GM19468 (cell line): ENCODE data around the gene CEP70.
"Not testable (repeated sequence)": the region's sequence is repeated elsewhere in the genome, so short reads cannot be mapped to it uniquely, and the experiment has no call there.

Source experiments
- ATAC-seq: cut with Tn5 transposase; IDR thresholded peaks from one replicate; pipeline ENCODE4 v1.9.1; 2021; ENCODE audit warnings: mild to moderate bottlenecking, moderate library complexity, moderate number of reproducible peaks; ENCODE audit not compliant: unreplicated experiment; ENCODE audit errors: extremely low read depth

CEP70 gene

DNA sequence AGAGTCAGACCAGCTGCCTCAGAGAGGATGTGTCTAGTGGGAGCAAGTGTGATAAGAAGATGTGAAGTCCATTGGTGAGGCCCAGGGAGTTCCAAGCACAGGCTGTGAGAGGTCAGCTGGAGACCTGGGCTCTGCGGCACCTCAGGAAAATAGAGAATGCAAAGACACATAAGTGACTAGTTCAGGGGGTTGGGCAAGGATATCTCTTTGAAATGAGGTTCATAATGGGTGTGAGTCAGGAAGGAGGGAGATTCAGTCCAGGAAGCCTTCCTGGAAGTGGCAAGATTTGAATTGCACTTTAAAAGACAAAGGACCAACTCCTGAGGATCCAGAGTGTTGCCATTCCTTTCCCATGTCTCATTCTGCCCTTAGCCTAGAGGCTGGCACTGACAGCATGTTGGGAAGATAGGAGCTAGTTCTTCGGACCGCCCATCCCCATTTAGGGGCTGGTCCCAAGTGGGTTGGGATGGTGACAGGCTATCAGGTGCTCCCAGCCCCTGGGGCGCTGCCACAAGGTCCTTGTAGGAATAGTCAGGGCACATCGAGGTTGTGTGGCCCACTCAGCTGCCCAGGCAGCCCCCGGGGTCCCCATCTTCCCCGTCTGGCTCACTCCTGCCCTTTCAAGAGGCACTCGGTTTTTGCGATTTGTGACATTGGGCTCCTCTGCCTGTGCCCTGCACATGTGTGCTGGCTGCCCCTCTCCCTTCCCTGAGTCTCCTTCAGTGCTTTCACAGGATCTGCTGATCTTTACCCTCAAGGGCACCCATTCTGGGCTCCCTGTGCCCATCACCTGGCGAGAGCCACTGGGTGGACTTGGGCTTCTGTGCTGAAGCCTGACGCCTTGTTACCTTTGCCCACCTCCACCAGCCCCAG is 136.0 kb downstream of the CEP70 start:
- no peak for ATAC-seq

DNA sequence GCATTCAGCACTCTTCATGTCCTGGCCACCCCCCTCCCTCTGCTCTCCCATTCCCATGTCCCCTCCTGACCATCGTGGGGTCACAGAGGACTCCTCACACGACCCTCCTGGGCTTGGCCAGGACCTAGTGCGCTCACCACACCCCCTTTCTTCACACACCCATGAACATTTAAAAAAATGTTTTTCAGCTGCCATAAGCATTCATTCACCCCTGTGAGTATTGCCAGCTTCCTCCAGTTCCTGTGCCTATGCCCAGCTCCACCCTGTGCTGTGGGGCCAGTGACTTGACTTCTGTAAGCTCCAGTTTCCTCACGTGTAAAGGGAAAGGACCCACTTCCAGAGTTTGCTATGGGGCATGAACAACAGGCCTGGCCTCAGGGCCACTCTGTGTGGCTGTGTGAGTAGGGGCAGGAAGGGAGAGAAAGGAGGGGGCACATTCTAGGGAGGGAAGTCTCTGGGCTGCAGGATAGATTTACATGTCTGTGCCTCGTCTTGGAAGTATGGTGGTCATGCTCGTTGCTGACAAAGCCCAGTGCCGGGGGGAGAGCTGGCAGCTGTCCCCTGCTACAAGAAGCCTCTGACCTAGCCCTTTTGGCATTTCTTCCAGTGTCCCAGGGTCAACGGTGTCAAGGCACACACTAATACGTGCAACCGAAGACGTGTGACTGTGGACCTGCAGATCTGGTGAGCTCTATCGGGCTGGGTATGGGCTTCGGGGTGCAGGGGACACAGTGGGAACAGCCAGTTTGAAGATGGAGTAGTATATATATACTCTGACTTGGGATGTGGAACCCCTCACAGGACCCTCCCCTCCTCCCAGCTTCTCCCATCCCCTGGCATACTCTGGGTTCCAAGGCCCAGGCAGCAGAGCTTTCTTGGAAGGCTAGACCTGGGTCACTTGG is 136.8 kb downstream of the CEP70 start:
- ATAC-seq = no peak

DNA sequence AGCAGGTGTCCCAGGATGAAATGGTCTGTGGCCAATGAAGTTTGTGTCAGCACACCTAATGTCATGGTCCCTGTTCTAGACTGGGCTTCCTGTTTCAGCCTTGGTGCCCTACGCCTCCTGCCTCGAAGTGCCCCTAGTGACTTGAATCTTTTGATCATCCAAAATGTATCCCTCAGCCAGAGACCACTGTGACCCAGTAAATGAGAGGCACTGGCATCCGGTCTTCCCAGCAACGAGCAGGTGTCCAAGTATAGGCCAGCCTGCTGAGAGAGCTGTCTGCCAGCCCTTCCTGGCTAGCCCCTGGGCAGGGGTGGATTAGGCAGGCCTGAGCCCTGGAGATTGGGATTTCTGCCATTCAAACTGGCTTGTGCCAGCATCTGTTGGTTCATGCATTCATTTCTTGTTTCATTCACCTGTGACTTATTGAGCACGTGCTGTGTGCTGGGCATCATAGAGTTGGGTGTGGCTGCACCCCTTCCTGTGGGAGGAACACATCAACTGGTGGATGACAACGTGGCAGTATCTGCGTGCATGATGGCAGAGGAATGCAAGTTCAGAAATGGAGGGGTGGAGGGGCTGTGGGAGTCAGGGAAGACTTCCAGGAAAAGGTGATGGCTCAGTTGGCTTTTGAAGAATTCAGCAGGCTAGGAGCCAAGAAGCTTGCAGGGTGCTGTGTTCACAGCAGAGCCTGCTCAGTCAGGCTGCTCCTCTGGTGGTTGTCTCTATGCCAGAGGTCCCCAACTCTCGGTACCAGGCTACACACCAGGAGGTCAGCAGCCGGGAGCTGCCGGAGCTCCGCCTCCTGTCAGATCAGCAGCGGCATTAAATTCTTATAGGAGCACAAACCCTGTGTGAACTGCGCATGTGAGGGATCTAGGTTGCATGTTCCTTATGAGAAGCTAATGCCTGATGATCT is 138.0 kb downstream of the CEP70 start:
- ATAC-seq = no peak

DNA sequence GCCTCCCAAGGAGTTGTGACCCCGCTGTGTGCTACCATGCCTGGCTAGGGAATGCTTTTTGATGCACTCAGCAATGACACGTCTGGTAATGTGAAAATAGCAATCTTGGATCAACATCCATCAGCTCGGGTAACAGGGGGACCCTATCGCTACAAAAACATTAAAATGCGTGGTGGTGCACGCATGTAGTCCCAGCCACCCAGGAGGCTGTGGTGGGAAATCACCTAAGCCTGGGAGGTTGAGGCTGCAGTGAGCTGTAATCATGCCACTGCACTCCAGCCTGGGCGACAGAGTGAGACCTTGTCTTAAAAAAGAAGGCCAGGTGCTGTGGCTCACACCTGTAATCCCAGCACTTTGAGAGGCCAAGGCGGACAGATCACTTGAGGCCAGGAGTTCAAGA is 140.1 kb downstream of the CEP70 start:
- ATAC-seq = not testable (repeated sequence)

DNA sequence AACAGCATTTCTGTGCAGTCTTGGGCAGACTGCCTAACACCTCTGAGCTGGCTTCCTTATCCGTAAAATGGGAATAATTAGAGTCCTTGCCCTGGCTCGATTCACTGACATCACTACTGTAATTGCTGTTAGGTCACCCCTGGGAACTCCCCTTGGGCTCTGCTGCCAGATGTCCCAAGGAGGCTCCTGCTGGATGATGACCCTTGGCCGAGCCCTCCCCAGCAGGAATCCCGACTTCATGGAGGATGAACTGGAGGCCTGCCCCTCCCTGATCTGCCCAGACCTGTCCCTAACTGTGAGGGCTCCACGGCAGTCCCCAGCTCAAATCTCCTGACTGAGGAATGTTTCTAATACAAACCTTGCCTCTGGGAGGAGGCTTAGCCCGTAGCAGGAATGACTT is 141.6 kb downstream of the CEP70 start:
- no peak for ATAC-seq

DNA sequence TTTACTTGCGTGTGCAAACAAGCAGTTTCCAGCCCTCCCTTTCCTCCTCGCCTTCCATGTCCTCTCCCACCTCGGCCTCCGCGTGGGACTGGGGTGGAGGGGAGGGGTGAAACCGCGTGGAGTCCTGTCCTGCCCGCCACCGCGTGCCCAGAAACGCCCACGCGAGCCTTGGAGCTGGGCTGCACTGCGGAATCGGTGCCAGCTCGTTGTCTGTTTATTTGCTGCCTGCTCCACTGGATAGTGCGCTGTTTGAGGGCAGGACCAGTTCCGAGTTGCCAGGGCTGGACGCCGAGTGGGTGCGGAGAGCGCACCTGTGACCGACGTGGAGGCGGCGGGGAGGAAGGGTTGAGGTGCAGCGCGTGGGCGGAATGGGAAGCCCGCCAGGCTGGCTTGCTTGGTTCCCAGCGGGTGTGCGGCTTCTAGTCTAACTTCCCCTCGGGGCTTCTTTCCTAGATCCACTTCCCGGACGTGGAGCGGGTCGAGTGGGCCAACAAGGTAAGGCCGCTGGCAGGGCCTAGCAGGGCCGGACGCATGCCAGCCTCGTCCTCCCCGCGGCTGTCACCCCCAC is 142.4 kb downstream of the CEP70 start:
- ATAC-seq = no peak

DNA sequence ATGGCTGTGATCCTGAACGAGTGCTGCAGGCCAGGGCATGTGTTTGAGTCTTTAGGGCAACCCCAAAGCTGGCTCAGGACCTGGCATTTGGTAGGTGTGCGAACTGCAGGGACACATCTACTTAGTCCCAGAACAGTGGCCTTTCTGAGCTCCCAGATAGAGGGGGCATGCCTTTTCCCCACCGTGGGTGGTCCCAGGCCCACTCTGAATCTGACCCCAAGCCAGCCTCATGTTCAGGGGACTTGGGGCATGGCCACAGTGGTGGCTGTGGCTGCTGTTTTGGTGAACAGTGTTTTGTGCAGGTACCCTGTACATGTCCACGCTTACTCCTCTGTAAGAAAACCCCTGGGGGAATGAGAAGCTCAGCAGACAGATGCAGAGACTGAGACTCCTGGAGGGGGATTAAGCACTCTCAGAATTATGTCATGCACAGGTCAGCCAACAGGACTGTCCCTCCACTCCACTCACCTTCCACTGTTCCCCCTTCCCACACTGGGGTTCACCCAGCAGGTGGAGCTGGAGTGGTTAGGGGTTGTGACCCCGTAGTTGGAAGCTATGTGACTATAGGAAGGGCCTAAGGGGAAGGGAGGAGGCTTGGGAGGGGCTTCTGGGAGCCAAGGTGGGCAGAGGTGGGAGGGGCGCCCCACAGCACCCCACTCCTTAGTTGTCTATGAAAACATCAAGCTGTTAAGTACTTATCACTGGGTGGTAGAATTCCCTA is 143.2 kb downstream of the CEP70 start:
- no peak for ATAC-seq

DNA sequence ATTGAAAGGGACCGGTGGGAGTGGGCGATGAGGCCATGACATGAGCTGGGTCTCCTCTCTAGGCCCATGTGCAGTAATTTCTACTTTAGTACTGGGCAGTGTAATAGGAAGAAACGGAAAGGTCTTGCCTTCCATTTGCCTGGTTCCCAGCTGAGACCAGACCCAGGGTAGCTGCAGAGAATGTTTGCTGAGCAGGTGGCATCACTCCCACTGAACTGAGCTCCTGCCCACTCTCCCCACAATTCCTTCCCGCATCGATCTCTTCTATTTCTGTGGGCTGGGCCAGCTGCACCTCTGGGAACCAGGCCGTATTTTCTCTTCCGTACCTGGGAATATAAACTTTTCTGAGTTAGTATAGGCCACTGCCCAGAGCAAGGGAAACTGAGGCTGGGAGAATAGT is 143.9 kb downstream of the CEP70 start:
- no peak for ATAC-seq

DNA sequence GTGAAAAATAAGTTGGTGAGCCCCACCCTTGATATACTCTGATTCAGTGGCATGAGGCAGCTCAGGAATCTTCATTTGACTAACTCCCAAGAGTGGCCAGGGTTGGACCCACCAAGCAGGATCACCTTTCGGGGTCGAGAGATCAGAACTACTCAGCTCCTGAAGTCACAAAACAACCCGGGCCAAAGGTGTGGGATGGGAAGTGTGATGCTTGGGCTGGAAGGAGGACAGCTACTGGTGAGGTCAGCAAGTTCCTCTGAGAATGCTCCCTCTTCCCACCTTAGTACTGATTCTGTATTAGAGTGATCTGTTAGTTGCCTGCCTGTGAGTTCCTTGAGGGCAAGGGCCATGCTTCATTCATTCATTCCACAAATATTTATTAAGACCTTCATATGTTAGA is 144.6 kb downstream of the CEP70 start:
- ATAC-seq = no peak

DNA sequence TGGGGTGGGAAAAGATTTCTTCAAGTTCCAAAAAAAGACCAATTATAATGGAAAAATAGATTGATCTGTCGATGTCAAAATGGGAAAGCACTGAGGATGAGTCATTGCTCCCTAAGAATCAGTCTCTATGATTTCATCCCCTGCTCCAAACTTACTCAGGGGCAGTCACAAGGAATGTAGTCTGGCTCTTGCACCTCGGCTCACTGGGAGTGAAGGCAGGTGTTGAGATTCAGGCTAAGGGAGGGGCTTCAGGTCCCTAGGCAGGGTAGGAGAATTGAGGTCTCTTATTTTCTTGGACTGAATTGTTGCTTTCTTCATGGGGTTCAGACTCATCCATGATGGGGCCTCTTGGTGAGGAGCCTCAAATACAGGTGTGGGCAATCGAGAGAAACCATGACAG is 145.4 kb downstream of the CEP70 start:
- no peak for ATAC-seq

DNA sequence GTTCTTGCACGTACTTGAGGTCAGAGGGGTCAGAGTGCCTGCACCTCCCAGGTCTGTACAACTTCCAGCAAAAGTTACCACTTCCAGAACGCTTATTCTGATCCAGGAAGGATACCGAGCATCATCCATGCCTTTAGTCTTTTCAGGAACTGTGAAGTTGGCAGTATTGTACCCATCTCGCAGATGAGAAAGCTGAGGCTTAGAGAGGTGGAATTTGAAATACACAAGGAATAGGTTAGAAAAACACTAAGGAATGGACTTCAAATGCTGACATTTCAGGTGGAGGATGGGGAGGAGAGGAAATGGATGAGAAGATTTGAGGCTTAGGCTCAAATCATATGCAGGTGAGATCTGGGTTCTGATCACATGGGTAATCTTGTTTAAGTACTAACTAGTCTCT is 148.4 kb downstream of the CEP70 start:
- ATAC-seq = no peak

DNA sequence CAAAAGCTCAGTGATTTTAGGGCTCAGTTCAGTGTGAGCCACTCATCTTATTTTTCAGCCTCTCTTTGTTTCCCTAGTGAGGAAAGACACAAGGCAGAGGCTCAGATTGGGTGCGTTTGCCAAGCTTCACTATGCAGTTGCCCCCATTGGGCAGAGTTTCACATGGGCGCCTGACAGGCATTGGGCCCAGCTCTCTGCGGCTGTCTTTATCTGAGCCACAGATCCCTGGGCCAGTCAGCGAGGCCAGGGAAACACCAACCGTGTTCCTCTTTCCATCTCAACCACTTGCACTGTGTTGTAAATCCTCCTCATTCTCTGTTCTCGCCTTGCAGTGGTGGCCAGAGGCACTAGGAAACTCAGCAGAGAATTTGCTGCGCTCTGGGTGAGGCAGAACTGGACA is 148.8 kb downstream of the CEP70 start:
- ATAC-seq = no peak
